NCI-H187 (cell line): ENCODE measurements around the gene MEIG1.
"Not testable (repeated sequence)": the region's sequence is repeated elsewhere in the genome, so short reads cannot be mapped to it uniquely, and the experiment has no call there.

Source experiments
- DNase-seq, 2 experiments: peaks; one replicate each; lab custom pipeline; 2025; lab: John Stamatoyannopoulos, UW

Gene MEIG1

GRCh38 chr10:14954934-14955333, 4.3 kb upstream of the MEIG1 start:
- DNase-seq, result no peak

GRCh38 chr10:14958872-14959220, 342 bp upstream of the MEIG1 start:
- no peak for DNase-seq

- no peak for DNase-seq
These were observed 8.7 kb downstream of the MEIG1 start for GRCh38 chr10:14967897-14968296.

DNA sequence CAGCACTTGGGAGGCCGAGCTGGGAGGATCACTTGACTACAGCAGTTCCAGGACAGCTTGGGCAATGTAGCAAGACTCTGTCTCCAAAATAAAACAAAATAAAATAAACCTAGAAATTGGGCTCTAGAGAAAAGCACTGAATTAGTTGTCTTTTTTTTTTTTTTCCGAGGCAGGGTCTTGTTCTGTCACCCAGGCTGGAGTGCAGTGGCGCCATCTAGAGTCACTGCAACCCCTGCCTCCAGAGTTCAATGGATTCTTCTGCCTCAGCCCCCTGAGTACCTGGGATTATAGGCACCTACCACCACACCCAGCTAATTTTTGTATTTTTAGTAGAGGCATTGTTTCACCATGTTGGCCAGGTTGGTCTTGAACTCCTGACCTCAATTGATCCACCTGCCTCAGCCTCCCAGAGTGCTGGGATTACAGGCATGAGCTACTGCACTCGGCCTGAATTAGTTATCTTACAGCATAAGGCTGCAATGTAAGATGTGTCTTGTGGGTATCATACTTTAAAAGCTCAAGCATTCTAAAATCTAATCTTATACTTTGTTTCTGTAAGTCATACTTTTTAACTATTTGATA, 12.8 kb downstream of the MEIG1 start:
- DNase-seq, result no peak

DNA sequence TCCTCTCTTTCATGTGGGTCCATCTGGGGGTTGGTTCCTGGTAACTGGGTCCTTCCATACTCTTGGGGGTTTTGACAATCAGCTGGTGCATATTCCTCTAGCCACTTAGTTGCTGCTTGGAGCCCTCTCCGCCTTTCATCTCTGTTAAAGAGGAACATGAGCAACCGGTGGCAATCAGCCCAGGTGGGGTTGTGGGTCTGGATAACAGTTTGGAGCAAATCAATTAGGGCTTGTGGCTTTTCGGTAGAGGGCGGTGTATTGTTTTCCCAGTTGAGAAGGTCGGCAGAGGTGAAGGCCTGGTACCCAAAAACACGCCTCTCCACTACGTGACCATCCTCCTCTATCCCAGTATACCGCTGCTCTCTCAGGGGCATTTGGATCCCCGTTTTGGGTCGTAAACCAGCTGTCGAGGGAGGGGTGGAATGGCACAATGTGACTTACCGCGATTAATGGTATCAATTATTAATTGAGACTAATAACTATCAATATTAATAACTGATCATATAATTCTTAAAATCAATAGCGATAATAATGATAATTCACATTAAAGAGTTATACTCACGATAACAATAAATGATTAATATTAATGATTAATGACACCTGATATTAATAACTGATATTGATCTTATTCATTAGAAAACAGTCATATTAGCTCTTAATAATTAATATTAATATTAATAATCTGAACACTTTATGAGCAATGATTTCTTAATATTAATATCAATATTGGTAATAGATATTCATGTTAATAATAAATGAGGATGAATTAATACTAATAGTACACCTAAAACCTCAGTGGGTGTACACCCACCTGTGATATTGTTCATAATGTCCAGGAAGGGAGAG, 15.2 kb downstream of the MEIG1 start:
- not testable (repeated sequence) for DNase-seq

GRCh38 chr10:14975672-14976273, 16.6 kb downstream of the MEIG1 start:
- DNase-seq, result no peak

- no peak for DNase-seq
These were observed 23.6 kb downstream of the MEIG1 start for GRCh38 chr10:14982744-14983143.

GRCh38 chr10:14989552-14989951, 30.4 kb downstream of the MEIG1 start:
- not testable (repeated sequence) for DNase-seq

DNA sequence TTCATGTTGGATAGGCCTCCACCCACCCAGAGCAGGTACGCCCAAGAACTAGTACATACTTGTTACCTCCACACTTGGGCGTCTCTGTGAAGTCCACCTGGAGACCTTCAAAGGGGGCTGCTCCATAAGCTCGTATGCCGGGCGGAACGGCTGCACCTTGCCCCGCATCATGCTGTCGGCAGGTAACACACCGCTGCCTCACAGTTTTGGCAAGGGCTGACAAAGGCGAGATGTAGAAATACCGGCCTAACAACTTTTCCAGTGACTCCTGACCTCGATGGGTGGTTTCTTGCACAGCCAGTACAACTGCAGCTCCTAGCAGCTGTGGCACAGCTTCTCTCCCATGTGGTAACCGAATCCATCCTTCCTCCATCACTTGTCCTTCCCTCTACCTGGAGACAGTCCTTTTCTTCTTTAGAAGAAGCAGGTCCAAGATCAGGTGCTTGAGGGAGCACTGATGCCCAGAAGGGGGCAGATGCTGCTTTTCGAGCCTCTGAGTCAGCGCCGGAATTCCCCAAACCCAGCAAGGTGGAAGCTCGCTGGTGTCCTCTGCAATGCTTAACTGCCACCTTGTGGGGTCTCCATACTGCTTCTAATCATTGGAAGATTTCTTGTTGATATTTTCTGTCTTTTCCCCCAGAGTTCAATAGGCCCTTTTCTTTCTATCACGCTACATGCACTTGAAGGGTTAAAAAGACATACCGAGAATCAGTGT, 32.0 kb downstream of the MEIG1 start:
- DNase-seq, result not testable (repeated sequence)

DNA sequence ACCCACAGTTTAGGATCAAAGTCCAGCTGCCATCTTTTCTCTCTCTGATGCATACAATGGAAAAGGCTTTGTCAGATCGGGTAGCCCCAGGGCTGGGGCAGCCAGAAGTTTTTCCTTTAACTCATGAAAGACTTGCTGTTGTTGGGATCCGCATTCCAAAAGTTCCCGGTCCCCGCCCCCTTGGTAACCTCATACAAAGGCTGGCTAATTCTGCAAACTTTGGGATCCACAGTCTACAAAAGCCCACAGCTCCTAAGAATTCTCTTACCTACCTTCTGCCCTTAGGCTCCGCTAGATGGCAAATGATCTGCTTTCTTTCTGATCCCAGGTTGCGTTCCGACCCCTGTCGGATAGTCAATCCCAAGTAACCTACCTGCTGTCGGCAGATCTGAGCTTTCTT, 33.1 kb downstream of the MEIG1 start:
- DNase-seq, result not testable (repeated sequence)

DNA sequence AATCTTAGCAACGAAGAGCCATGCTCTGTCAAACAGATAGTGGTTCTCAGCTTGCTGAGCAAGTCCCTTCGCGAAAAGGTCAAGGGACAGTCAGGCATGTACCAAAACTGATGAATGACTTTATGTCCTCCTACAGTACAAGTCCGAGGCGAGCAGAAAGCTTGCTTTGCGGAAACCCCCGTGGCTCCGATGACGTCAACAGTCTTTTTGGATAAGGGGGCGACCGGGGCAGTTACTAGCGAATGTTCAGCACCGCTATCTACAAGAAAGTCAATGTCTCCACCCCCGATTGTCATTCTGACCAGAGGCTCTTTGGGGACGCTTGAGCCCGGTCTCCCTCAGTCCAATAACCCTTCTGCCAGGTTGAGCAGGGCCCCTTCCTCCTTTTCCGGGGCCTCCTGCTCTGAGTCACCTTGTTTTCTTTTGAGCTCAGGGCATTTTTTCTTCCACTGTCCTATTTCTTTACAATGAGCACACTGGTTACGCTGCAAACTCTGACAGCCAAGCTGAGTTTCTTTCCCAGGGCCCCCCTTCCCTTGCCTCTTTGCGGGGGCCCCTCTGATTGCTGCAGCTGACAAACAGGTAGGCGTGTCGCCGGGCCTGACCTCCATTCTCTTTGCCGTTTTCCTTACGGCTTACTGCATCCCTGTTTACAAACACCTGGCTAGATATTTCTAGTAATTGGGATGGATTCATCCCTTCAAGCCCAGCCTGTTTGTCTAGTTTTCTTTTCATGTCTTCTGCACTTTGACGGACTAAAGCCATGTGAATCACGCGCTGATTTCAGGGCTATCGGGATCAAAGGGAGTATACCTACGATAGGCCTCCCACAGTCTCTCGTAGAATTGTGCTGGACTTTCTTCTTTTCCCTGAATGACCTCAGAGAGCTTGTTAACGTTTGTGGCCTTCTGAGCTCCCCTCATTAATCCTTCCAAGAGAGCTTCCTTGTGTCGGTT, 34.6 kb downstream of the MEIG1 start:
- DNase-seq, result not testable (repeated sequence)

- DNase-seq, result no peak
These were observed 36.9 kb downstream of the MEIG1 start for GRCh38 chr10:14995964-14996565.

DNA sequence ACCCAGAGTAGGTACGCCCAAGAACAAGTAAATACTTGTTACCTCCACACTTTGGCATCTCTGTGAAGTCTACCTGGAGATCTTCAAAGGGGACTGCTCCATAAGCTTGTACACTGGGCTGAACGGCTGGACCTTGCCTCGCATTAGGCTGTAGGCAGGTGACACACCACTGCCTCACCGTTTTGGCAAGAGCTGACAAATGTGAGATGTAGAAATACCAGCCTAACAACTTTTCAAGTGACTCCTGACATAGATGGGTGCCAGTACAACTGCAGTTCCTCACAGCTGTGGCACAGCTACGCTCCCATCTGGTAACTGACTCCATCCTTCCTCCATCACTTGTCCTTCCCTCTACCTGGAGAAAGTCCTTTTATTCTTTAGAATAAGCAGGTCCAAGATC, 54.3 kb downstream of the MEIG1 start:
- not testable (repeated sequence) for DNase-seq

DNA sequence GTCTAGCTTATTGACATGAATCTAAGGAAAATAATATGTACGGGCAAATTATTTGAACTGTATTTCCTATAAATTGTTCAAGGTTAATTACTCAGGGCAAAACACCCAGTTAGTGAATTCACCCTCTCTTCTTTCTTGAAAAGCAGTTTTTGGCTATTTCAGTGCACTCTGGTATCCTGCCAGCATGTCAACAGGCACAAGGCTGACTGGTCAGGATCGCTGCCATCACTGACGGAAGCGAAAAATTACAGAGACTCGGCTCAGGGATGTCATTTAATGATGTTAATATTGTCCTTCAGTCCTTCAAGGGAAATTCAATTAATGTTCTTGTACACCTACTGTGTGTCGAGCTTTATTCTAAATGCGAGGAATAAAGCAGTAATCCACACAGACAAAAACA, 56.3 kb downstream of the MEIG1 start:
- no peak for DNase-seq

DNA sequence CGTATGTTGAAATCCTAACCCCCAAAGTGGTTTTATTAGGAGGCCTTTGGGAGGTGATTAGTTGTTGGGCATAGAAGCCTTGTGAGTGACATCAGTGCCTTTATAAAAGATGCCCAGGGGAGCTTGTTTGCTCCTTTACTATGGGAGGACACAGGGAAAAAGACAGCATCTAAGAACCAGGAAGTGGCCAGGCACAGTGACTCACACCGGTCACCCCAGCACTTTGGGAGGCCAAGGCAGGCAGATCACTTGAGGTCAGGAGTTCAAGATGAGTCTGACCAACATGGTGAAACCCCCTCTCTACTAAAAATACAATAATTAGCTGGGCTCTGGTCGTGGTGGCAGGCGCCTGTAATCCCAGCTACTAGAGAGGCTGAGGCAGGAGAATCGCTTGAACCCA, 61.8 kb downstream of the MEIG1 start:
- DNase-seq, result not testable (repeated sequence)
